Cardiac muscle cell (in vitro differentiated cells and primary cell): ENCODE measurements around the gene NEGR1. TPM values are rescaled to one million over a fixed set of nuclear protein-coding genes. Genes with fewer than 3 reads are reported as not detected.

Experiments
- DNase-seq, 2 donors: peaks; one replicate each; pipeline versions ENCODE4 v3.0.0 to v3.0.0-alpha.2; 2010 to 2017; ENCODE audit warnings: low read depth in 1 of 2, low spot score in 1 of 2
- H3K27ac ChIP-seq: fragments of 200-600 bp; sonication (generic); 2 replicates; pipeline ENCODE4 v1.5.1; 2016
- H3K27me3 ChIP-seq: fragments of 200-600 bp; sonication (generic); 2 replicates; pipeline ENCODE4 v1.6.0; 2016; ENCODE audit warnings: control low read depth
- H3K36me3 ChIP-seq: fragments of 200-600 bp; sonication (generic); 2 replicates; pipeline ENCODE4 v1.5.1; 2016; ENCODE audit warnings: control low read depth
- H3K4me1 ChIP-seq: fragments of 200-600 bp; sonication (generic); 2 replicates; pipeline ENCODE4 v1.8.1; 2017; ENCODE audit warnings: low read depth, mild to moderate bottlenecking, mixed run types
- H3K4me3 ChIP-seq: fragments of 200-600 bp; sonication (generic); 2 replicates; pipeline ENCODE4 v1.5.1; 2016; ENCODE audit warnings: mild to moderate bottlenecking
- H3K9me3 ChIP-seq: fragments of 200-600 bp; sonication (generic); 2 replicates; pipeline ENCODE4 v1.5.1; 2017; ENCODE audit warnings: low read depth, mild to moderate bottlenecking, control low read depth
- polyA plus RNA-seq: library from polyadenylated mRNA; unstranded; fragments of >200 nt; fragmentation: Nextera tagmentation; extraction: Ambion mirVana; gene quantifications from 2 replicates; pipeline ENCODE4 v1.2.1, GENCODE V29; 2016
- total RNA-seq: library from RNA; depleted of rRNA; stranded (reverse); fragments of >200 nt; gene quantifications from 2 replicates; pipeline ENCODE4 v1.2.3, GENCODE V29; 2016
- TF ChIP-seq, protein P1 (sequence below): IDR thresholded peaks from 2 replicates; pipeline ENCODE4 v1.5.1; 2012; ENCODE audit warnings: low read depth, mild to moderate bottlenecking, low read length

NEGR1 gene
- total and polyA plus RNA-seq, 2 experiments from 2014 or later, result 0.06 to 0.20 TPM

DNA sequence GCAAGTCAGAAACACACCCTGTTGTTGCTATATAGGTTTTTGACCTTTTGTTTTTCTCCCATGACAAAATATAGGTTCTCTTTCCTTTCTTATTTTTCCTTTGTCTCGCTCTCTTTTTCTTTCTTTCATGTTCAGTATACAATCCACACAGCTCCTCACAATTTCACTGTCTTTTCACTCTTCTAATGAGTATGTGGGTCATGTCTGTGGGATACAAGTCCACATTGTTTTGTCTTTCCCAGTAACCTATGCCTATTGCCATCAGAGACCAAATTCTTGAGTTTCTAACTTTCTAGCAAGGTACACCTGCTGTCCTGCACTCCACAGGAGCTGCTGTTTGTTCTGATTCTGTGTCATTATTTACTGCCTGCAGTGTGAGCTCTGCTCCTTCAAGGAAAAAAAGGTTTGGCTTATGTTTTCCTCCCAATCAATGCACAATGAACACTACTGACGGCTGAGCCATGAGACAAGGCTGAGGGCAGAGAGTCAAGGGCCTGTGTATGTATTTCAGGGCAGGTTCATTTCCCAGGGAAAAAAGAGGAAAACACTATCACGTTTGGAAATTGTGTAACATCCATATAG is 453.8 kb downstream of the NEGR1 start:
- H3K36me3 ChIP-seq, result no peaks in the 10 kb centered on the region
- no peak overlapping the region for H3K27ac ChIP-seq
- DNase-seq, result no peak
- H3K9me3 ChIP-seq, result no peaks in the 10 kb centered on the region
- H3K4me1 ChIP-seq, result no peaks in the 10 kb centered on the region
- no peak overlapping the region for H3K4me3 ChIP-seq
- no peaks in the 10 kb centered on the region for H3K27me3 ChIP-seq
- TF ChIP-seq, protein P1, sequence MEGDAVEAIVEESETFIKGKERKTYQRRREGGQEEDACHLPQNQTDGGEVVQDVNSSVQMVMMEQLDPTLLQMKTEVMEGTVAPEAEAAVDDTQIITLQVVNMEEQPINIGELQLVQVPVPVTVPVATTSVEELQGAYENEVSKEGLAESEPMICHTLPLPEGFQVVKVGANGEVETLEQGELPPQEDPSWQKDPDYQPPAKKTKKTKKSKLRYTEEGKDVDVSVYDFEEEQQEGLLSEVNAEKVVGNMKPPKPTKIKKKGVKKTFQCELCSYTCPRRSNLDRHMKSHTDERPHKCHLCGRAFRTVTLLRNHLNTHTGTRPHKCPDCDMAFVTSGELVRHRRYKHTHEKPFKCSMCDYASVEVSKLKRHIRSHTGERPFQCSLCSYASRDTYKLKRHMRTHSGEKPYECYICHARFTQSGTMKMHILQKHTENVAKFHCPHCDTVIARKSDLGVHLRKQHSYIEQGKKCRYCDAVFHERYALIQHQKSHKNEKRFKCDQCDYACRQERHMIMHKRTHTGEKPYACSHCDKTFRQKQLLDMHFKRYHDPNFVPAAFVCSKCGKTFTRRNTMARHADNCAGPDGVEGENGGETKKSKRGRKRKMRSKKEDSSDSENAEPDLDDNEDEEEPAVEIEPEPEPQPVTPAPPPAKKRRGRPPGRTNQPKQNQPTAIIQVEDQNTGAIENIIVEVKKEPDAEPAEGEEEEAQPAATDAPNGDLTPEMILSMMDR, result no peak

DNA sequence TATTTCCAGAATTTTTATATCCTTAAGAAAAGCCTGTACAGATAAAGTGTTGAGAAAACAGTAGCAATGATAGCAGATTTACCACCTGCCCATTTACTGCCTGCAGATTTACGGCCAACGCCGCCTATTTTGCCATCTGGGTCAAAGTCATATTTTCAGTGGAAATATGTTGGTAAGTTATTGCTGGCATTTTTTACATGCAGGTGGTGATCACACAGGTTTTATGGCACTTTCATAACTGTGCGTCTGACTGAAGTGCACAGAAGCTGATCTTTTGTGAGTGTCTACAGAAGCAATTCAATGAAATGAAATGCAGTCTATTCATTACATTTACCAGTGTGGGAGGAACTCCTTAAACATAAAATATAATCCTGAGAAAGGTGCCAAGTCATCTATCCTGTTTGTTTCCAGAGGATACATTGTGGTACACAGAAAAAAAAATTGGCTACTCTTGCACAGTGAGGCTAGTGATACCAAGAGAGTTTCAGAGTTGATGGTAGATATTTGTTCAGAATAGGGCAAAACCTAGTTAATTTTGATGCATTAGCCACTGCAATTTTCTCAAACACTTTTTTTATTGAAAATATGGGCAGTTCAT is 458.5 kb downstream of the NEGR1 start:
- Histone ChIP-seq H3K4me3 (no peak overlapping the region), H3K9me3 (no peaks in the 10 kb centered on the region), H3K27ac (no peak overlapping the region), H3K27me3 (no peaks in the 10 kb centered on the region), H3K4me1 (no peaks in the 10 kb centered on the region), H3K36me3 (no peaks in the 10 kb centered on the region)
- TF ChIP-seq, protein P1, result no peak
- no peak for DNase-seq

DNA sequence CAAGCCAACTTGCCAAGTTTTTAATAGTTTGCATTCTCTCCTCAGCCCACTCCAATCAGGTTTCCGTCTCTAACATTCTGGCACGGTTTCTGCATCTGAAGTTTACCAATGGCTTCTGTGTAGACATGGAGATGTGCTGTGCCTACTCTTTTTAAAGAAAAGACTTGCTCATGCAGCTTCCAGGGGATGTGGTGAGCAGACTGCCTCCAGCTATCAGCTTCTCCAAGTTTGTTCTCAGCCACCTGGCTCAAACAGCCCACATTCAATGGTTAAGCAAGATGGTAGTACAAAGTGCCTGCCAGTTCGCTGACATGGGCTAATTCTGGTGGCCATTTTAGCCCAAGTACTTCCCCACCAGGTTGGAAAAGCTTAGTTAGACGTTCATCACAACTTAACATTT is 465.3 kb downstream of the NEGR1 start:
- no peak overlapping the region for H3K4me3 ChIP-seq
- DNase-seq, result no peak
- TF ChIP-seq, protein P1, result no peak

DNA sequence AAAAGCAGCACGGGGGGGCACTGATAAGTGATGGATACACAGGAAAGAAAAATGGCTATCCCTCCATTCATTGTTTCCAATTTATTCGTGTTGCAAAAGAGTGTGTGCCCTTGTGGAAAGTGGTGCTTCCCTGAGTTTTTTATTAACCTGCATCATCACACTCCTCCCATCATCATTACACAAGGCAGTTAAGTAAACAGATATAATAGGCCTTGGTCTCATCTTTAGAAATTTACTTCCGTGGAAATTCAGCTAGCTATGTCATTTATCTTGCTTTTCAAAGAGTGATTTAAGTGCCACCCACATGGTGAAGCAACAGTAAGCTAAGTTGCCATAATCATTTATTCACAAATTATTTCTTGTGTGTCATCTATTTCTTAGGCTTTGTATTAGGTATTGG is 473.3 kb downstream of the NEGR1 start:
- DNase-seq, result no peak
- no peak overlapping the region for H3K27ac ChIP-seq
- no peaks in the 10 kb centered on the region for H3K27me3 ChIP-seq
- H3K4me1 ChIP-seq, result no peaks in the 10 kb centered on the region
- TF ChIP-seq, protein P1, result no peak
- H3K36me3 ChIP-seq, result no peaks in the 10 kb centered on the region
- H3K9me3 ChIP-seq, result no peaks in the 10 kb centered on the region
- no peak overlapping the region for H3K4me3 ChIP-seq

More for the DNA sequence above, 465.3 kb downstream of the NEGR1 start:
- H3K4me1 ChIP-seq, result peaks cover 4% of the 10 kb centered on the region
- H3K9me3 ChIP-seq, result no peaks in the 10 kb centered on the region
- no peak overlapping the region for H3K27ac ChIP-seq
- no peaks in the 10 kb centered on the region for H3K36me3 ChIP-seq
- no peaks in the 10 kb centered on the region for H3K27me3 ChIP-seq

DNA sequence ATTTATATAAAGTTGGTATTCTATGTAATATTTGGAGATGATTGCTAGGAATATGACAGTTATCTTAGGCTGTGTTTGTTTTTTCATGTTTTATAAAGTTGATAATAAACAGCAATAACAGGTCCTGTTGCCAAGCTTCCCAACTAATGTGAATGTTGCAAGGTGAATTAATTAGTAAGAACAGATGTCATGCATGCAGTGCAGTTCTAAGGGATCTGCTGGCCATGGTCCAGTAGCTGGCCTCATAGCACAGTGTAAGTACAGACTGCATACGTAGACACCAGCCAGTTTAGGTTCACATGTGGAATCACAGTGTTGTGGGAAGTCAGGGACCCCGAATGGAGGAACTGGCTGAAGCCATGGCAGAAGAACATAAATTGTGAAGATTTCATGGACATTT is 478.2 kb downstream of the NEGR1 start:
- DNase-seq, result no peak
- Histone ChIP-seq H3K4me3 (no peak overlapping the region), H3K27ac (no peak overlapping the region), H3K4me1 (no peaks in the 10 kb centered on the region), H3K27me3 (no peaks in the 10 kb centered on the region), H3K36me3 (no peaks in the 10 kb centered on the region), H3K9me3 (no peaks in the 10 kb centered on the region)
- TF ChIP-seq, protein P1, result no peak
